Hematopoietic multipotent progenitor cell treated with erythropoietin and hydrocortisone succinate and interleukin-3 and kit ligand, for 15 days (in vitro differentiated cells): ENCODE results near the gene ERCC6L.

Experiments
- DNase-seq: peaks from one replicate; pipeline ENCODE4 v3.0.0-alpha.2; 2015; ENCODE audit warnings: low spot score

The ERCC6L gene

GRCh38 chrX:72238721-72239475 is at the start of gene ERCC6L:
TSS of gene ERCC6L (minus strand) at chrX:72239027. CDS start at chrX:72238911, 116 bp downstream.
- DNase-seq = peak; percentile 76

- DNase-seq = no peak
Observed at GRCh38 chrX:72282302-72282701, 43.5 kb upstream of the ERCC6L start.

- no peak for DNase-seq
Observed at GRCh38 chrX:72280321-72280845, 41.6 kb upstream of the ERCC6L start.

- peak; percentile 4 for DNase-seq
Observed at GRCh38 chrX:72276478-72276953, 37.7 kb upstream of the ERCC6L start.

- DNase-seq = no peak
Observed at GRCh38 chrX:72274526-72274925, 35.7 kb upstream of the ERCC6L start.

GRCh38 chrX:72273718-72274117 is 34.9 kb upstream of the ERCC6L start:
- DNase-seq = no peak

GRCh38 chrX:72272868-72273267 is 34.0 kb upstream of the ERCC6L start:
- no peak for DNase-seq

- no peak for DNase-seq
Observed at GRCh38 chrX:72271812-72272211, 33.0 kb upstream of the ERCC6L start.

GRCh38 chrX:72271091-72271788 is 32.4 kb upstream of the ERCC6L start:
- DNase-seq = no peak

GRCh38 chrX:72270316-72270866 is 31.6 kb upstream of the ERCC6L start:
- DNase-seq = no peak

GRCh38 chrX:72269671-72270251 is 30.9 kb upstream of the ERCC6L start:
- no peak for DNase-seq

GRCh38 chrX:72268597-72269365 is 30.0 kb upstream of the ERCC6L start:
- DNase-seq = no peak

GRCh38 chrX:72265263-72265662 is 26.4 kb upstream of the ERCC6L start:
- no peak for DNase-seq

GRCh38 chrX:72262077-72262476 is 23.2 kb upstream of the ERCC6L start:
- DNase-seq = no peak

- DNase-seq = no peak
Observed at GRCh38 chrX:72260448-72260847, 21.6 kb upstream of the ERCC6L start.

GRCh38 chrX:72258174-72258573 is 19.3 kb upstream of the ERCC6L start:
- DNase-seq = no peak

- DNase-seq = no peak
Observed at GRCh38 chrX:72255864-72256263, 17.0 kb upstream of the ERCC6L start.

GRCh38 chrX:72255445-72255844 is 16.6 kb upstream of the ERCC6L start:
- DNase-seq = no peak

GRCh38 chrX:72254816-72255215 is 16.0 kb upstream of the ERCC6L start:
- DNase-seq = no peak

- no peak for DNase-seq
Observed at GRCh38 chrX:72253686-72254085, 14.9 kb upstream of the ERCC6L start.

- no peak for DNase-seq
Observed at GRCh38 chrX:72247206-72247942, 8.5 kb upstream of the ERCC6L start.
